Large intestine (tissue), 3 donors: ENCODE measurements around the gene SLC46A2. TPM values are rescaled to one million over a fixed set of nuclear protein-coding genes. Genes with fewer than 3 reads are reported as not detected.
A peak's percentile ranks its signal among the peaks of the same experiment; 100 is the strongest.

ENCODE experiments used
- DNase-seq, 2 donors: peaks; one replicate each; pipeline versions ENCODE4 v3.0.0 to v3.0.0-alpha.2; 2013
- H3K27ac ChIP-seq: one replicate; pipeline ENCODE4 v1.5.1; 2013; ENCODE audit warnings: low read length
- H3K27me3 ChIP-seq: 2 replicates; pipeline ENCODE4 v1.6.1; 2013; ENCODE audit warnings: low read length; ENCODE audit not compliant: control insufficient read depth, insufficient read depth
- H3K36me3 ChIP-seq: 2 replicates; pipeline ENCODE4 v1.6.1; 2013; ENCODE audit warnings: low read length; ENCODE audit not compliant: control insufficient read depth, insufficient read depth
- H3K4me1 ChIP-seq: one replicate; pipeline ENCODE4 v1.6.1; 2013; ENCODE audit warnings: low read length; ENCODE audit not compliant: control insufficient read depth, insufficient read depth
- H3K4me3 ChIP-seq: one replicate; pipeline ENCODE4 v1.5.1; 2013; ENCODE audit warnings: low read length
- H3K9me3 ChIP-seq: one replicate; pipeline ENCODE4 v1.6.1; 2013; ENCODE audit warnings: mild to moderate bottlenecking, low read depth, low read length, moderate library complexity; ENCODE audit not compliant: control insufficient read depth
- WGBS: methylation state at CpG from one replicate; pipeline ENCODE4 v1.1.5; 2013; ENCODE audit warnings: low lambda C conversion rate; ENCODE audit not compliant: insufficient coverage; 5-methylcytosine and 5-hydroxymethylcytosine counted together
- polyA plus RNA-seq: library from polyadenylated mRNA; unstranded; fragments of 120-200 nt; gene quantifications from one replicate; pipeline ENCODE4 v1.2.1, GENCODE V29; 2013

The SLC46A2 gene
- polyA plus RNA-seq, 1 donor: 0.43 TPM

DNA sequence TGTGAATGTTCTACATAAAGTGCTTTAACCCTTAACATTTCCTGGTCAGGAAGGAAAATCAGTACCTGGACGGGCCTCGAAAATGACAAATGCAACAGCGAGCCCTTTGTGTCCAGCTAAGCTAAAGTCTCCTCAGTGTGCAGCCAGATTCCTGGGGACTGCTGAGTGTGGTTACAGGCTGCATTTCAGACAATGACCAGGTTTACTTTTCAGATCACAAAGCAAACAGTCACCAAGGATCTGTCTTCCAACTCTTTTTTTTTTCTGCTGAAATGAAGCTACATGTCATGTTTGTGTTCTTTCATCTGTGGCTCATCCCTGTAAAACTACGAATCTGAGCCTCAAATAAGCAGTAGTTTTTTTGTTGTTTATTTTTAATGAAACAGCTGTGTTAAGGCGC, 20.8 kb downstream of the SLC46A2 start:
- peaks cover 4% of the 10 kb centered on the region for H3K9me3 ChIP-seq
- H3K27me3 ChIP-seq: no peaks in the 10 kb centered on the region
- no peak overlapping the region for H3K4me3 ChIP-seq
- DNase-seq: no peak
- WGBS: 93% methylated on average over 3 of the region's 5 CpGs
- H3K4me1 ChIP-seq: peaks cover 9% of the 10 kb centered on the region
- no peak overlapping the region for H3K27ac ChIP-seq
- H3K36me3 ChIP-seq: peaks cover 45% of the 10 kb centered on the region

DNA sequence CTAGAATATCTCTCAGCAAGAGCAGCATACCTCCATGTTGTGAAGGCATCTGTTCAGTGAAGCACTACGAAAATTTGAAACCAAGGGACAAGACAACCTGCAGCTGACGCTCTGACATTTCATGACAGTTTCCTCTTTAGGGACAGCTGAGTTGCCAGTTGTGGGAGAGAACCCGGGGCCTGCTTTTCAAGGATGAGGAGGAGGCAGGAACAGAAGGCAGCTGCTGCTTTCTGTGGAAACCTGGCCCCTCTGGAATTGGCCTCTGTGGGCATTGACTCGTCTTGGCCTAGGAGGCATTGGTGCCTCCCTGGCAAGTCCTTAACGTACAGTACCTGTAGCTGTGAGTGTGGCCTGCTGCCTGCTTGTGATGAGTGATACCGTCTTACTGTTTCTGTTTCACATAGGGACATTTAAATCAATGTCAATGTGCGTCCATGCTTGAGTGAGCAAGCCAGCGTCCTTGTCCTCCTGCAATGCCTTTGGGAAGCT, 21.6 kb downstream of the SLC46A2 start:
- H3K27me3 ChIP-seq: no peaks in the 10 kb centered on the region
- no peak overlapping the region for H3K27ac ChIP-seq
- peaks cover 52% of the 10 kb centered on the region for H3K36me3 ChIP-seq
- H3K9me3 ChIP-seq: peaks cover 4% of the 10 kb centered on the region
- no peak for DNase-seq
- H3K4me1 ChIP-seq: peaks cover 9% of the 10 kb centered on the region
- no CpG with 5 or more reads among the region's 8 CpGs for WGBS
- no peak overlapping the region for H3K4me3 ChIP-seq

DNA sequence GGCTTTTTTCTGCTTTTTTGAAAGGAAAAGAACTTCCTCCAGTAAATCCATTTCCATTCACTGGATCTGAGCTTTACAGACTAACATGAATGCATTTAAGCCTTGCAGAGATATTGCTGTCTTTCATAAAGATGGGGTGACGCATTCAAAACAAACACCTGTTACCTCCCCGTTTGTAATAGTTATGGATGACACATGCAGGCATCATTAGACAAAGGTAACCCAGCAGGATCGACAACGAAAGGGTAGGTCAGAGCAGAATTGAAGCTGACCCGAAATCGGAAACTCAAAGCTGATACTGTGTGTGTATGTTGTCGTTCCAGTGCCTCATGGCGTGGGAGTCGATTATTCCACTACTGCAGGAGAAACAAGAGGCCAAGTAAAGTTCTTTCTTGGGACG, 22.2 kb downstream of the SLC46A2 start:
- Histone ChIP-seq H3K4me3 (no peak overlapping the region), H3K4me1 (peaks cover 9% of the 10 kb centered on the region), H3K27me3 (no peaks in the 10 kb centered on the region), H3K9me3 (peaks cover 4% of the 10 kb centered on the region), H3K36me3 (peaks cover 54% of the 10 kb centered on the region), H3K27ac (no peak overlapping the region)
- no peak for DNase-seq
- 93% methylated on average over 2 of the region's 10 CpGs for WGBS

DNA sequence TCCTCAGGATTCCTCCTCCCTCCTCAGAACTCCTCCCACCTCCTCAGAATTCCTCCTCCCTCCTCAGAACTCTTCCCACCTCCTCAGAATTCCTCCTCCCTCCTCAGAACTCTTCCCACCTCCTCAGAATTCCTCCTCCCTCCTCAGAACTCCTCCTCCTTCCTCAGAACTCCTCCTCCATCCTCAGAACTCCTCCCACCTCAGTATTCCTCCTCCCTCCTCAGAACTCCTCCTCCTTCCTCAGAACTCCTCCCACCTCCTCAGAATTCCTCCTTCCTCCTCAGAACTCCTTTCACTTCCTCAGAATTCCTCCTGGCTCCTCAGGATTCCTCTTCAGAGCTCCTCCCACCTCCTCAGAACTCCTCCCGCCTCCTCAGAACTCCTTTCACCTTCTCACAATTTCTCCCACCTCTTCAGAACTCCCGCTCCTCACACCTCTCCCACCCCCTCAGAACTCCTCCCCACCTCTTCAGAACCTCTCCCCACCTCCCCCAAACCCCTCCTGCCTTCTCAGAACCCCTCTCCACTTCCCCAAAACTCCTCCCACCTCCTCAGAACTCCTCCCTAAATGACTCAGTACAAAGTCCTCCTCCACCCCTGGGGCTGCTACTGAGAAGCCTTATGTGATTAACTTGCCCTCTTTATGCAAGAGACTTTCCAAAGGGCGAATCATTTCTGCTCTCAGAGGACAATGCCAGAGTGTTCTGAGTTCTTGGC, 23.2 kb downstream of the SLC46A2 start:
- Histone ChIP-seq H3K27ac (peak overlapping the region; percentile 58), H3K9me3 (peaks cover 4% of the 10 kb centered on the region), H3K4me1 (peaks cover 9% of the 10 kb centered on the region), H3K27me3 (no peaks in the 10 kb centered on the region), H3K36me3 (peaks cover 56% of the 10 kb centered on the region), H3K4me3 (no peak overlapping the region)
- peak; percentile 57 to 86 for DNase-seq
- 0% methylated on average over 1 of the region's 3 CpGs for WGBS

DNA sequence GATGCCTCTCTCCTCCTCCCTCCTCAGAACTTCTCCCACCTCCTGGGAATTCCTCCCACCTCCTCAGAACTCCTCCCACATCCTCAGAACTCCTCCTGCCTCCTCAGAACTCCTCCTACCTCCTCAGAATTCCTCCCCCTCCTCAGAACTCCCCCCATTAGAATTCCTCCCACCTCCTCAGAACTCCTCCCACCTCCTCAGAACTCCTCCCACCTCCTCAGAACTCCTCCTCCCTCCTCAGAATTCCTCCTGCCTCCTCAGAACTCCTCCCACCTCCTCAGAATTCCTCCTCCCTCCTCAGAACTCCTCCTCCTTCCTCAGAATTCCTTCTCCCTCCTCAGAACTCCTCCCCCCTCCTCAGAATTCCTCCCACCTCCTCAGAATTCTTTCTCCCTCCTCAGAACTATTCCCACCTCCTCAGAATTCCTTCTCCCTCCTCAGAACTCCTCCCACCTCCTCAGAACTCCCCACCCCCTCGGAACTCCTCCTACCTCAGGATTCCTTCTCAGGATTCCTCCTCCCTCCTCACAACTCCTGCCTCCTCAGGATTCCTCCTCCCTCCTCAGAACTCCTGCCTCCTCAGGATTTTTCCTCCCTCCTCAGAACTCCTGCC, 23.9 kb downstream of the SLC46A2 start:
- Histone ChIP-seq H3K27ac (no peak overlapping the region), H3K27me3 (no peaks in the 10 kb centered on the region), H3K36me3 (peaks cover 54% of the 10 kb centered on the region), H3K9me3 (peaks cover 4% of the 10 kb centered on the region), H3K4me3 (no peak overlapping the region), H3K4me1 (peaks cover 9% of the 10 kb centered on the region)
- DNase-seq: peak in 1 of 2 donors; percentile 19
- WGBS: 100% methylated on average over 1 of the region's 1 CpG

DNA sequence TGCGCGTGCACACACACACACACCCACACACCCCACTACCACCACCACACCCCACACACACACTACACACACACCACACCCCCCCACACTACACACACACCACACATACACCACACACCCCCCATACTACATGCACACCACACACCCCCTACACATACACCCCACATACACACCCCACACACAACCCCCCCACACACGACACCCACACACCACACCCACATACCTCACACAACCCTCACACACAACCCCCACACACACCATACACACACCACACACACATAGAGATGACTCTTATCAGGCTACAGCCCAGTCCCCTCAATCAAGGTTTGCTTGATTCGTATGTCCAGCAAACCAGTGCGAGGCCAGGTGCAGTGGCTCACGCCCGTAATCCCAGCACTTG, 25.7 kb downstream of the SLC46A2 start:
- no CpG with 5 or more reads among the region's 7 CpGs for WGBS
- peaks cover 9% of the 10 kb centered on the region for H3K4me1 ChIP-seq
- H3K36me3 ChIP-seq: peaks cover 49% of the 10 kb centered on the region
- no peaks in the 10 kb centered on the region for H3K27me3 ChIP-seq
- no peak overlapping the region for H3K4me3 ChIP-seq
- H3K27ac ChIP-seq: no peak overlapping the region
- H3K9me3 ChIP-seq: peaks cover 4% of the 10 kb centered on the region
- DNase-seq: no peak

DNA sequence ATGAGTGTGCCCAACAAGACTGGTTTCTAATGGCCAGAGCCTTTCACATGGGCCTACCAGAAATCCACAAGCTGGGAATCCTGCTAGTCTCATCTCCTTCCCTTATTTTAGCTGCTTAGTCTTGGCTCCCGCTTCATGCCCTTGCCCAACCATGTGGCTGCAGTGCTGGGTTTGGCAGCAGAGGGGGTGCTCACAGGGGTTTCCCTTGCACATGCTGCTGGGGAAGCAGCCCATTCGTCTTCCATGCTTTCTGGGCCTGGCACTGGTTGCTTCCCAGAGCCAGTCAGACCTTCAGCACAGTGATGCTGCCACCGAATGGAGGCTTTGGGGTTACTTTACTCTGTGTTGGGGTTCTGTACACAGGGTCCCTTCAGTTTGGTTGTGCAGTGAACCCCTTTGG, 26.3 kb downstream of the SLC46A2 start:
- WGBS: no CpG with 5 or more reads among the region's 3 CpGs
- no peaks in the 10 kb centered on the region for H3K27me3 ChIP-seq
- peaks cover 9% of the 10 kb centered on the region for H3K4me1 ChIP-seq
- peaks cover 4% of the 10 kb centered on the region for H3K9me3 ChIP-seq
- DNase-seq: no peak
- no peak overlapping the region for H3K4me3 ChIP-seq
- peaks cover 43% of the 10 kb centered on the region for H3K36me3 ChIP-seq
- H3K27ac ChIP-seq: no peak overlapping the region

DNA sequence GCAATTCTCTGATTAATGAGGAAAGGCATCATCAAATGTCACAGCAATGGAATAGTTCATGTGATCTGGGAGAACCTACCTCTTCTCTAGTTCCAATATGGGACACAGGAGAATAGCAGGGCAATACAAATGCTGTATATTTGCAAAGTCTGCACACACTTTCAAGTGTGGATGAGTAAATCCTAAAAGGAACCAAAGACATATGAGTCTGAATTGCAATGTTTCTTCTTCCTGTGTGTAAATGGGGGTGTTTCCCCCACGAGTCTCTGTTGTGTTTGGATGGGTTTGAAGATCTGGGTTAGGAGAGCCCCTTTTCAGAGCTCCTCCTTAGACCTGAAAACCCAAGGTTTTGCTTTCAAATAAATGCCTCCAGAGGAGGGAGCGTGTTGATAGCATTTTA, 26.9 kb downstream of the SLC46A2 start:
- WGBS: no CpG with 5 or more reads among the region's 2 CpGs
- Histone ChIP-seq H3K27me3 (no peaks in the 10 kb centered on the region), H3K36me3 (peaks cover 36% of the 10 kb centered on the region), H3K4me3 (no peak overlapping the region), H3K4me1 (peaks cover 9% of the 10 kb centered on the region), H3K27ac (no peak overlapping the region), H3K9me3 (peaks cover 4% of the 10 kb centered on the region)
- DNase-seq: no peak

DNA sequence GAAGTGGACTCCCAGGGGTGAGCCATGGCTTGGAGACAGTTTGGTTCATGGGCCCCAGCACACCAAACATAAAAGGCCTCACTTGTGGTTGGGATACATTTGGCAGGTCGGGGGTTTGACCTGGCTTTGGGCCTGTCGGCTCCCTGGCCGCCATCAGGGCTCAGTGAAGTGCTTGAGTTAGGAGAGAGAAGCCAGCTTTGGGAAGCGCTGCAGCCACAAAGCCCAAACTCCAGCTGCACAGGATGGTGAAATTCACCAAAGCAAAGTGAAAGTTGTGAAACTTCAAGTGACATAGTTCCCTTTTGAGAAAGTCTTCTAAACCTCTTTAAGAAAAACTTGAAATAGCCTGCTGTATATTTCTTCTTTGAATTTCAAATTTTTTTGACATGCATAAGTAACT, 27.5 kb downstream of the SLC46A2 start:
- H3K9me3 ChIP-seq: peaks cover 4% of the 10 kb centered on the region
- H3K36me3 ChIP-seq: peaks cover 31% of the 10 kb centered on the region
- H3K27me3 ChIP-seq: no peaks in the 10 kb centered on the region
- H3K4me3 ChIP-seq: no peak overlapping the region
- no peak for DNase-seq
- peaks cover 4% of the 10 kb centered on the region for H3K4me1 ChIP-seq
- no peak overlapping the region for H3K27ac ChIP-seq
- no CpG with 5 or more reads among the region's 4 CpGs for WGBS

DNA sequence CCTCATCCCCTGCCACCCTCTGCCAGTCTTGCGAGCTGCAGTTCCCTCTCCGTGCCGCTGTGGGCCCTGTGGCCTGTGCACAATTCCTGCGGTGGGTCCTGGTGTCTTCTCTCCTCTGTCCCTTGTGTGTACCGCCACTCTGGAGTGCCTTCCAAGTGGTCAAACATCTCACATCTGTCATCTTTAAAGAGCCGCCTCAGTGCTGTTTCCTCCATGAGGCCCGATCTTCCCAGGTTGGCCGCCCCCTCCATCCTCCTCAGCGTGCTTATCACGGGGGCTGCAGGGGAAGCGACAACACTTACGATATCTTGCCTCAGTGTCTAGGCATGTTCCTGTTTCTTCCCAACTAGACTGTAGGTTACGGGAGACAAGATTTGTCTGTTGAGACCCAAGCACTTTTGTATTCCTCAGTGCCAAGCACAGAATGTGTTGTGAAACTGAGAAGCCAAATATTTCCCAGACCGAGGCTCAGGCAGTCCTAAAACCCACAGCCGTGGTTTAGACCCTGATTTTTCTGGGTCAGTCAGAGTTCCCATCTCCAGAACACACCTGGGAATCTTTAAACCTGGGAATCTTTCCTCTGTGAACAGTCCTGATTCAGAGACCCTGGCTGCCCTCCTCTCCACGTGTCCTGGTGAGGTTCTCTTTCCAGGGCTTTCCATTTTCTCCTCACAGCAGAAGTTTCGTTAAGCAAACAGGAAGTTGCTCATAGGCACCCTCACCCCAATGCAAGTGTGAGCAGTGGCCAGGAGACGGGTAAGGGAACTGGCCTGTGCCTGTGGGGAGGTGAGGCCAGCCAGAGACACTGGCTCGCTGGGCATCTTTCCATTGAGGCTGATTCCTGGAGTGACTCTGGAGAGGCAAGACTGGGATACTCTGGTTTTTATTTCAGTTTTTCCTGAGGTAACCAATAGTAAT, 28.8 kb downstream of the SLC46A2 start:
- no peaks in the 10 kb centered on the region for H3K27me3 ChIP-seq
- H3K36me3 ChIP-seq: peaks cover 31% of the 10 kb centered on the region
- no peaks in the 10 kb centered on the region for H3K4me1 ChIP-seq
- H3K9me3 ChIP-seq: peaks cover 4% of the 10 kb centered on the region
- no CpG with 5 or more reads among the region's 19 CpGs for WGBS
- DNase-seq: no peak
- H3K27ac ChIP-seq: no peak overlapping the region
- H3K4me3 ChIP-seq: no peak overlapping the region
